ENCODE data around the gene UBQLNL.

The UBQLNL gene, protein sequence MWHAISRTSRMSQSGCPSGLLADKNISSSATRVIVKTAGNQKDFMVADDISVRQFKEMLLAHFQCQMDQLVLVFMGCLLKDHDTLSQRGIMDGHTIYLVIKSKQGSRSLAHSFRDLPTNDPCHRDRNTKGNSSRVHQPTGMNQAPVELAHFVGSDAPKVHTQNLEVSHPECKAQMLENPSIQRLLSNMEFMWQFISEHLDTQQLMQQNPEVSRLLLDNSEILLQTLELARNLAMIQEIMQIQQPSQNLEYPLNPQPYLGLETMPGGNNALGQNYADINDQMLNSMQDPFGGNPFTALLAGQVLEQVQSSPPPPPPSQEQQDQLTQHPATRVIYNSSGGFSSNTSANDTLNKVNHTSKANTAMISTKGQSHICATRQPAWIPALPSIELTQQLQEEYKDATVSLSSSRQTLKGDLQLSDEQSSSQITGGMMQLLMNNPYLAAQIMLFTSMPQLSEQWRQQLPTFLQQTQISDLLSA

DNA sequence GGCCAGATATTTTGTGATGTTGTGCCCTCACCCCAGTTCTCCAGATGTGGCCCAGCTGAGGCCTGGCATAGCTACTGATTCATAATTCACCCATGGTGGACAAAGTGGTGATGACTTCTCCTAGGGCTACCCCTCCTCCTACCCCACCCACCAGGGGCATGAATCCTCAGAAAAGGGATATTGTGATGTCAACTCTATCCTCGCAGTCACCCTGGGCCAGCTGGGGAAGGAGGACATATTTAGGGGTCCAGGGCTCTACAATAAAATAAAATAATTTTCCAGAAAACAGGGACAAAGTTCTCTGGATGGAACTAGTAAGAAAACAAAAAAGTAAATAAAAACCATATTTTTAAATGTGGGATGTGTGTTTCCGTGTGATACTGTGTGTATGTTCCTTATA lies at the start of gene UBQLNL:
Gene UBQLNL, minus strand, starts transcription at position 101 of the 400 bp plus-strand sequence. CDS start 258 bp downstream, outside the sequence.
- H3K27ac Mint-ChIP-seq = no peak within 1 kb of the TSS
- no peak within 1 kb of the TSS for H3K4me3 Mint-ChIP-seq
- H3K4me1 Mint-ChIP-seq (ENCODE audit: low read depth) = no peaks in the 10 kb centered on the region
- H3K27me3 Mint-ChIP-seq = no peaks in the 10 kb centered on the region
- intact Hi-C loops (cut with micrococcal nuclease) = no loop called here
- H3K9me3 Mint-ChIP-seq = no peaks in the 10 kb centered on the region
- H3K36me3 Mint-ChIP-seq (ENCODE audit: low read depth) = no peaks in the 10 kb centered on the region

DNA sequence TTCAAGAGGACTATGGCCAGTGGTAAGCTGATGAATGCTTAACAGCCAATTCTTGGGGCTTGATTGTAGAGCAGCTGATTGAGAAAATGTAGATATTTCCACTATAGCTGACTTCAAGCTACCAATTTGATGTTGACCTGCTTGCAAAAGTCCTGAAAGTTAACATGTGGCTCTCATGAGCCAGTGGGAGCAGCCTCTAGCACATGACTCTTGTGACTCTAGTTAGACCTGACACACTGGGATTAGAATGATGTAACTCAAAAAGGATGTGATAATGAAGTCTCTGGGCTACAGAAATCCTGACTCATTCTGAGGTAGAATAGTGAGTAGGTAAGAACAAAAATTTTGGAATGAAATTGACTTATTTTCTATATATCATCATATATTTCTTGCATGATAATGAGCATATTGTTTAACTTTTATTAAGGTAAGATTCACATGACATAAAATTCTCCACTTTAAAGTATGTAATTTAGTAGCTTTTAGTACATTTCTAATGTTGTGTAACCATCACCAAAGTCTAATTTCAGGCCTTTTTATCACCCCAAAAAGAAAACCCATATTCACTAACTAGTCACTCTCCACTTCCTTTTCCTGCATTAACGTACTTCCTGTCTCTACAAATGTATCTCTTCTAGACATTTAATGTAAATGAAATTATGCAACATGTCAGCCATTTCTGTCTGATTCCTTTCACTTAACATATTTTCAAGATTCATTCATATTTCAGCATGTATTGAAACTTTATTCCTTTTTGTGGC lies 47.9 kb upstream of the UBQLNL start:
- intact Hi-C loops (cut with micrococcal nuclease) = no loop called here
- Mint-ChIP-seq H3K36me3 (ENCODE audit: low read depth) (no peaks in the 10 kb centered on the region), H3K27me3 (no peaks in the 10 kb centered on the region), H3K9me3 (peaks cover 26% of the 10 kb centered on the region), H3K27ac (no peak overlapping the region), H3K4me3 (no peak overlapping the region), H3K4me1 (ENCODE audit: low read depth) (no peaks in the 10 kb centered on the region)

DNA sequence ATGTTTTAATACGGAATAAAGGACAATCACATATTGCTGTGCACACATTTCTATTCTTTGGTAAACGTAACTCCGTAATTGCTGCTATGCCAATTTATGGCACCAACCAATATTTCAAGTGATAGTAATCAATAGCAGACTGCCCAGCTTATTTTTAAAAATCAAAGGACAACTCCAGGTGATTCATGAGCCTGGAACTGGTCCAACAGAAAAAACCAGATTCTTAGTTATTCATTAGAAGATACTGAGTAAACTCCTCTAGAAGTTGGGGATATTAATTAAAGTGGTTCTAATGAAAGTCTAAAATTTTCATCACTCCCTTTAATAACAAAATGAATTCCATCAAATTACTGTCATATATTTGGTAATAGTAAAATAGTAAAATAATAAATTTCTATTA lies 41.3 kb upstream of the UBQLNL start:
- Mint-ChIP-seq H3K36me3 (ENCODE audit: low read depth) (no peaks in the 10 kb centered on the region), H3K27ac (no peak overlapping the region), H3K9me3 (no peaks in the 10 kb centered on the region), H3K4me1 (ENCODE audit: low read depth) (no peaks in the 10 kb centered on the region), H3K4me3 (no peak overlapping the region), H3K27me3 (no peaks in the 10 kb centered on the region)
- intact Hi-C loops (cut with micrococcal nuclease) = no loop called here

DNA sequence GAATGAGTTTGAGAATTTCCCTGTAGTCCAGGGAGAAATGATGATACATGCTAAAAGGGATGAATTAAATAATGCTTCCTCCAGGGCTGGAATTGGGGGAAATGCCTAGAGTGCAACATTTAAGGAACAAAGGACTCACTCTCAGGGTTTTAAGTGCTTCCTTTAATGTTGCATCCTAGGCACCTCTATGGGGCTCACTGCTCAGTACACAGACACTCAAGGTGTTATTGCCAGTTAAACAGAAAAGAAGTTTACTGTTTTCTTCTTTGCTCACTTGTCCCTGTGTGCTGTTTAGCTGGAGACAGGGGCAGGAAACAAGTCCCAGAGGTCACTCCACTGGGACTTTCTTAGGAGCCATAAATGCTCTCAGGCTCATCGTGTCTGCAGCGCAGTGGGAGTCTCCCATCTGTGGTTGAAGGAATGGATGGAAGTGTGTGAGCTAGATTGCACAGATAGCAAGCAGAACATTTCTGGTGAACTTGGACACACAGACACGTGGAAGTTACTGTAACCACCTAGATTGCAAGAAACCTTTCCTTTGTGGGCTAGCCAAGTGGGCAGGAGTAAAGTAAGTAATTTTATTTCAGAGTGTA lies 40.2 kb upstream of the UBQLNL start:
- intact Hi-C loops (cut with micrococcal nuclease) = no loop called here
- H3K9me3 Mint-ChIP-seq = no peaks in the 10 kb centered on the region
- H3K27me3 Mint-ChIP-seq = no peaks in the 10 kb centered on the region
- H3K27ac Mint-ChIP-seq = no peak overlapping the region
- no peak overlapping the region for H3K4me3 Mint-ChIP-seq
- no peaks in the 10 kb centered on the region for H3K4me1 Mint-ChIP-seq (ENCODE audit: low read depth)
- H3K36me3 Mint-ChIP-seq (ENCODE audit: low read depth) = no peaks in the 10 kb centered on the region

DNA sequence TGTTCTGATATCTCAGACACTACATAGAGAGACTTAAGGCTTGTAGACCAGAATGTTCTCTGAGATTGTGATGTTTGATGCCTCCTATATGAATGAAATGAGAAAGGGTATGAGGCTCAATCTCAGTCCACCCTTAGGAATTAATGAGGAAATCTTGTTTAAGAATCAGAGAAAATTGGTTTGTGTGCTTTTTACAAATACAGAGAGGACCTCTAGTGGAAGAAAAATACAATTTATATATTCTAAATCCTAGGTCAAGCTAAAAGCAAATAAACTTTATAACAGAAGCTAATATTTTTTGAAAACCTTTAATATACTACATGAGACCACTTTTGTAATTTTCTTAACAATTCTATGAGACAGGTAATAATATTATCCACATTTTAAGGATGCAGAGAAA lies 36.8 kb upstream of the UBQLNL start:
- Mint-ChIP-seq H3K27me3 (no peaks in the 10 kb centered on the region), H3K27ac (no peak overlapping the region), H3K9me3 (no peaks in the 10 kb centered on the region), H3K4me1 (ENCODE audit: low read depth) (no peaks in the 10 kb centered on the region), H3K36me3 (ENCODE audit: low read depth) (no peaks in the 10 kb centered on the region), H3K4me3 (no peak overlapping the region)
- intact Hi-C loops (cut with micrococcal nuclease) = no loop called here

DNA sequence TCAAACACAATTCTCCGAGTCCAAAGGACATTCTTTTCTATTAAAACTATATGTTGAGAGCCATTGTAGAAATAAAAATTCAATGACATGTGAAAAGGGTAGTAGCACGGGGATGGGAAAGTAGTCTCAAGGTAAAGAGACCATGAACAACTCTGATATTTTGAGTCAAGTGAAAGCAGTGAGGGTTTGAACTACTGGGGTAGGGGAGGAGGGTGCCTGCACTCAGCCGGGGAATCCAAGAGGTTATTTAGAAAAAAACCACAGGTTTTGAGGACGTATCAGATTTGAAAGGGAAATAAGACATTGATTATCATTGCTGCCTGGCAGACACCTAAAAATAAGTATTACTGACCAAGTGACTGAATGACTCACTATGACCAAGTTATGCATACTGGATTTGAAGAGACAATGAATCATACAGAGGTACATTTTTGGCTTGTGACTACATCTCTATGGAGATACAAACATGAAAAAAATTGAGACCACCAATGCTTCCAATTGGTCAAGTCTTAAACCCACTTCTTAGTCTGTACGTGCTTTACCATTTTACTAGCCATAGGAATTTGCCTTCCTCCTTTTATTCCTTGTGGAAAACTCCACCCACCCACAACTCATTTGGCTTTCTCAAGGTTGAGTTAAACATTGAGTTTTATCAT lies 34.1 kb upstream of the UBQLNL start:
- H3K27me3 Mint-ChIP-seq = no peaks in the 10 kb centered on the region
- no peaks in the 10 kb centered on the region for H3K9me3 Mint-ChIP-seq
- no peak overlapping the region for H3K4me3 Mint-ChIP-seq
- no peaks in the 10 kb centered on the region for H3K36me3 Mint-ChIP-seq (ENCODE audit: low read depth)
- no peaks in the 10 kb centered on the region for H3K4me1 Mint-ChIP-seq (ENCODE audit: low read depth)
- intact Hi-C loops (cut with micrococcal nuclease) = no loop called here
- no peak overlapping the region for H3K27ac Mint-ChIP-seq

DNA sequence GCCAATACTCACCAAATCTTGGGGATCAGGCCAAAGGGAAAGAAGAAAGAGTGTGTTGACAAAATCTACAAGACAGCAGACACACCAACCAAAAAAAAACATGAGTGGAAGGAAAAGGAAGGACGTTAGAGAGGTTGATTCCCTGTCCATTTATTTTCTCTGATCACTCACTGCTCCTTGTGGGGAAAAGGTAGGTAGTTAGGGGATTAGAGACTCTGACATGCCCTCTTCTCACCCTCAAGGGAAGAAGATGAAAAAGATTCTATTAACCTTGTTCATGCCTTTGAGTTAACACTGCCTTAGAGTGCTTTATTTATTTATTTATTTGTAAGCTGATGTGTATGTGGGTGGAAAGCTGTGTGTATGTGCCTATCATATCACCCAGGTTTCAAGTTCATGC lies 31.9 kb upstream of the UBQLNL start, which contains the start of gene OR52H1:
Gene OR52H1, minus strand, starts transcription at position 101 of the 400 bp plus-strand sequence. CDS start 3,035 bp downstream, outside the sequence.
- H3K4me1 Mint-ChIP-seq (ENCODE audit: low read depth) = no peaks in the 10 kb centered on the region
- H3K27me3 Mint-ChIP-seq = no peaks in the 10 kb centered on the region
- intact Hi-C loops (cut with micrococcal nuclease) = no loop called here
- H3K9me3 Mint-ChIP-seq = no peaks in the 10 kb centered on the region
- no peak within 1 kb of the TSS for H3K4me3 Mint-ChIP-seq
- H3K27ac Mint-ChIP-seq = no peak within 1 kb of the TSS
- H3K36me3 Mint-ChIP-seq (ENCODE audit: low read depth) = no peaks in the 10 kb centered on the region

DNA sequence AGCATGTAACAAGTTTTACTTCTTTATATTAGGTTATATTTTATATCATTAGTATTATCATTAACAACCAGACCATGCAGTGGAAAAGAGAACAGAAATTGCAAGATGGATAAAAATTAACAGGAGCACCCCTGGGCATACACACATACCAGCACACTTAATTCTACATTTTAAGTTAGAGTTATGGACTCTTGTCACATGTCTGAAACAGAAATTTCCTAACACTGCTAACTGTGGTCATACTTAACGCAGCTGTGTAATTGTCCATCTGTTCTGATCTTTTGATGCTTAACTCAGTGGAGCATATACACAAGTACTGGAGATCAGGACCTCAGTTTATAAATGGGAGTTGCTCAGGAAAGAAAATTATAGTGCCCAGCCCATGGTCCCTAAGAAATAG lies 31.5 kb upstream of the UBQLNL start:
- intact Hi-C loops (cut with micrococcal nuclease) = no loop called here
- Mint-ChIP-seq H3K4me1 (ENCODE audit: low read depth) (no peaks in the 10 kb centered on the region), H3K27me3 (no peaks in the 10 kb centered on the region), H3K36me3 (ENCODE audit: low read depth) (no peaks in the 10 kb centered on the region), H3K27ac (no peak overlapping the region), H3K9me3 (no peaks in the 10 kb centered on the region), H3K4me3 (no peak overlapping the region)

DNA sequence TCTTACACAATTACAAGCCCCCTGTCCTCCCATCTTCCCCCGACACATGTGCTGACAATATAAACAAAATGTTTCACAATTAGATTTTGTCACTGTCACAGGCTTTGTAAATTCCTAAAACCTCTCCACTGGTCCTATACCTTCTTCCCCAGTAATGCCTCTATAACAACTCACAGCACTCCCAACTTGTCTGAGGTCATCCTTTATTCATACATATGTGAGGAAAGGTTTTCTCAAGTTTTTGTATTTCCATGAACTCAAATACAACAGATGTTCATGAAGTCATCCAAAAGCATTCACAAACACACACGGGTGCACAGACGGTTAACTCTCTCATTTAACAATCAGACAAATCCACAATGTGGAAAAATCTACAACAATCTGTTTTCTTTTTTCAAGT lies 30.0 kb upstream of the UBQLNL start:
- Mint-ChIP-seq H3K27me3 (no peaks in the 10 kb centered on the region), H3K9me3 (no peaks in the 10 kb centered on the region), H3K4me3 (no peak overlapping the region), H3K4me1 (ENCODE audit: low read depth) (no peaks in the 10 kb centered on the region), H3K27ac (no peak overlapping the region), H3K36me3 (ENCODE audit: low read depth) (no peaks in the 10 kb centered on the region)
- intact Hi-C loops (cut with micrococcal nuclease) = no loop called here

DNA sequence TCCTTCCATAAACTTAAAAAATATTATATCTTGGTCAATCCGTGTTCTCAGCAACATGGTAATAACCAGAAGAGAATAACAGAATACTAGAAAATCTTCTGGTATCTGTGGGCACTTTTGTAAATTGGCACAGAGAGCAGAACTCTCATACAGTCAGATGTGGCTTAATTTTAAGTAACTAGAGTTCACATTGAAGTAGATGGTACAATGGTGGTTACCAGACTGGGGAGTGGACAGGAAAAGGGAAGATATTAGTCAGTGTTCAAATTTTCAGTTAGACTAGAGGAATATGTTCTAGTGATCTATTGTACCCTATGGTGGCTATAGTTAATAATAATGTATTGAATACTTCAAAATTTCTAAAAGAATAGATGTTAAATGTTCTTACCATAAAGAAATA lies 24.9 kb upstream of the UBQLNL start:
- no peak overlapping the region for H3K27ac Mint-ChIP-seq
- no peaks in the 10 kb centered on the region for H3K27me3 Mint-ChIP-seq
- H3K4me1 Mint-ChIP-seq (ENCODE audit: low read depth) = no peaks in the 10 kb centered on the region
- no peaks in the 10 kb centered on the region for H3K9me3 Mint-ChIP-seq
- H3K36me3 Mint-ChIP-seq (ENCODE audit: low read depth) = no peaks in the 10 kb centered on the region
- intact Hi-C loops (cut with micrococcal nuclease) = no loop called here
- no peak overlapping the region for H3K4me3 Mint-ChIP-seq

DNA sequence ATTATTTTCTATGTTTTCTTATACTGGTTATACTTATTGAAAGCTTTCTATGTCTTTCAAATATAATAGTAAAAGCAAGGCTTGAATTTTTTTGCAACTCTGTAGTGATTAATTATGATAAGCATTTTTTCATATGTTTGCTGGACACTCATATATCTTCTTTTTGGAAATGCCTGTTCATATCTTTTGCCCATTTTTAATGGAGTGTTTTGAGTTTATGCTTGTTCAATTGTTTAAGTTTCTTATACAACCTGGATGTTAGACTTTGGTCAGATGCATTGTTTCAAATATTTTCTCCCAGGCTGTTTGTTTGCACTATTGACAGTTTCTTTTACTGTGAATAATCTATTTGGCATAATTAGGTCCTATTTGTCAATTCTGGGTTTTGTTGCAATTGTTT lies 20.0 kb upstream of the UBQLNL start:
- Mint-ChIP-seq H3K4me3 (no peak overlapping the region), H3K27me3 (no peaks in the 10 kb centered on the region), H3K4me1 (ENCODE audit: low read depth) (no peaks in the 10 kb centered on the region), H3K27ac (no peak overlapping the region), H3K36me3 (ENCODE audit: low read depth) (no peaks in the 10 kb centered on the region), H3K9me3 (no peaks in the 10 kb centered on the region)
- intact Hi-C loops (cut with micrococcal nuclease) = no loop called here

DNA sequence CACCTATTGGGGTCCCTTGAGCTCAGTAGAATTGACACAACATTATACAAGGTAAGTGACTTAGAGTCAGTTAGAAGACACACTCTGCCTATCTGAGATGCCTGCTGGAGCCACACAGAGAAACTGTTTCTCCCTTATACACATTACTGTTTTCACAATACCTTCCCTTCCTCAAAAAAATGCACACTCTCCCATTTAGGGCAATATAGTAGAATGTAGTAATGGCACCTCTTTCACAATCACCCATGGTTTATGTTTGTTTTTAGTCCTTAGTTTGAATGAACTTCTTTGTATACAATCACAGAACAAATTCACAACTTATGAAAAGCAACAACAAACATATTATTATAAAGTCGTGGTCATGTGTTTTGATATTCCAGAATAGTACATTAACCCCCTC lies 17.5 kb upstream of the UBQLNL start:
- no peaks in the 10 kb centered on the region for H3K9me3 Mint-ChIP-seq
- H3K27me3 Mint-ChIP-seq = no peaks in the 10 kb centered on the region
- H3K4me1 Mint-ChIP-seq (ENCODE audit: low read depth) = no peaks in the 10 kb centered on the region
- H3K27ac Mint-ChIP-seq = no peak overlapping the region
- H3K4me3 Mint-ChIP-seq = no peak overlapping the region
- intact Hi-C loops (cut with micrococcal nuclease) = no loop called here
- H3K36me3 Mint-ChIP-seq (ENCODE audit: low read depth) = no peaks in the 10 kb centered on the region

DNA sequence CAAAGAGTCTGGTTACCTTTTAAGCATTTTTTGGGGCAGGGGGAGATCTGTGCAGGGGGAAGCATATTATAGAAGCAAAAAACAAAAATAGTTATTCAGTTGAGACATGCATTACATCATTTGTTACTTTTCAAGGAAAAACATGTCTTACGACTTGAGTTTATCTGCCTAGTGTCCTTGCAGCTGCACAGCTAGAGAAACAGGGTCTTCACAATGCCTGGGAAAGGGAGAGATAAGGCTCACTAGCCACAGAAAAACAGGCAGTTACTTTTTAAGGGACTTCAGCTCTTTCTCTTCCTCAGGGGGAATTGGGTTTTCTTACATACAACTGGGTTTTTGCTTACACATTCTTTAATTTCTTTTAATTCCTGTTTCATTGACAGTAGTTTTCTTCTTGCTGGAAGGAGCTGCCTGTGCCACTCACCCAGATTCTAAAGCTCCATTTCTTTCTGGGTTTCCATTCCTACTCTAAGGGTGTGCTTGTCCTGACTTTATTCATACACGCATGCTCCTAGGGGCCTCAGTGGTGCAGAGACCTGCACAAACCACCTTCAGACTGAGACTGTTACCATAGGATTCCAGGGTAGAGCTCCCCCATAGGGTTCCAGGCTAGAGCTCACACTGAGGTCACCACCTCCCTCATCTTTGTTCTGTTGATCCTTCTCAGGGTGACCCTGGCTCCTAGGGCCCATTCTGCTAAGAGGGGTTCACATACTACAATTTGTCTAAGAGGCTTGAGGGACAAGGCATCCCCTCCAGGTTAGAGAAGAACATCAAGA lies 14.7 kb upstream of the UBQLNL start:
- Mint-ChIP-seq H3K27me3 (no peaks in the 10 kb centered on the region), H3K27ac (no peak overlapping the region)

More for the DNA sequence above, 14.7 kb upstream of the UBQLNL start:
- Mint-ChIP-seq H3K9me3 (no peaks in the 10 kb centered on the region), H3K36me3 (ENCODE audit: low read depth) (no peaks in the 10 kb centered on the region), H3K4me1 (ENCODE audit: low read depth) (no peaks in the 10 kb centered on the region), H3K4me3 (no peak overlapping the region)
- intact Hi-C loops (cut with micrococcal nuclease) = no loop called here

Data from dendritic cell treated with granulocyte-macrophage colony-stimulating factor and Interleukin-4, amounts not matched to agents 40 ng/mL and 50 ng/mL, for 4 days (primary cell).